Neural cell (in vitro differentiated cells): ENCODE data around the gene CARD6. TPM values are rescaled to one million over a fixed set of nuclear protein-coding genes. Genes with fewer than 3 reads are reported as not detected.
A peak's percentile ranks its signal among the peaks of the same experiment; 100 is the strongest.

ENCODE experiments used
- H2AFZ ChIP-seq: fragments of 200-600, 300-800 bp; sonication (generic), shearing (Covaris generic); 2 replicates; pipeline ENCODE4 v1.6.0; 2014; ENCODE audit warnings: low read depth, mild to moderate bottlenecking, antibody characterized with exemption, low read length, moderate library complexity
- H3F3A ChIP-seq: fragments of 200-600 bp; shearing (Covaris generic); 2 replicates; pipeline ENCODE4 v1.6.1; 2016; ENCODE audit warnings: mild to moderate bottlenecking, moderate library complexity, mixed read lengths, antibody characterized with exemption, low read length; ENCODE audit not compliant: insufficient read depth, poor library complexity, severe bottlenecking
- H3K27ac ChIP-seq: fragments of 200-600, 300-800 bp; sonication (generic), shearing (Covaris generic); 2 replicates; pipeline ENCODE4 v1.5.1; 2014; ENCODE audit warnings: mild to moderate bottlenecking, low read length, moderate library complexity
- H3K27me3 ChIP-seq: fragments of 300-800, 200-600 bp; sonication (generic), shearing (Covaris generic); 2 replicates; pipeline ENCODE4 v1.6.0; 2014; ENCODE audit warnings: mild to moderate bottlenecking, low read depth, low read length, moderate library complexity; ENCODE audit not compliant: insufficient read depth
- H3K36me3 ChIP-seq: fragments of 300-800, 200-600 bp; sonication (generic), shearing (Covaris generic); 2 replicates; pipeline ENCODE4 v1.5.1; 2014; ENCODE audit warnings: mild to moderate bottlenecking, antibody characterized with exemption, low read length, moderate library complexity; ENCODE audit not compliant: insufficient read depth
- H3K4me2 ChIP-seq: fragments of 300-800, 200-600 bp; sonication (generic), shearing (Covaris generic); 2 replicates; pipeline ENCODE4 v1.6.0; 2014; ENCODE audit warnings: mild to moderate bottlenecking, low read length
- H3K4me3 ChIP-seq: fragments of 300-800, 200-600 bp; sonication (generic), shearing (Covaris generic); 2 replicates; pipeline ENCODE4 v1.5.1; 2014; ENCODE audit warnings: mild to moderate bottlenecking, low read length, moderate library complexity
- H3K79me2 ChIP-seq: fragments of 200-600 bp; shearing (Covaris generic); replicated peaks from 2 replicates; pipeline ENCODE4 v1.6.0; 2014; ENCODE audit warnings: mild to moderate bottlenecking, low read length, moderate library complexity; ENCODE audit not compliant: insufficient read depth
- H3K9ac ChIP-seq: fragments of 300-800, 200-600 bp; sonication (generic), shearing (Covaris generic); 2 replicates; pipeline ENCODE4 v1.6.1; 2016; ENCODE audit warnings: mild to moderate bottlenecking, low read length, mixed read lengths
- H3K9me2 ChIP-seq: fragments of 200-600 bp; shearing (Covaris generic); 2 replicates; pipeline ENCODE4 v1.6.1; 2016; ENCODE audit warnings: mild to moderate bottlenecking, low read length, mixed read lengths; ENCODE audit not compliant: insufficient read depth
- H3K9me3 ChIP-seq: fragments of 200-600, 300-800 bp; sonication (generic), shearing (Covaris generic); 2 replicates; pipeline ENCODE4 v1.6.1; 2016; ENCODE audit warnings: mild to moderate bottlenecking, mixed run types, low read length, moderate library complexity, mixed read lengths
- H4K20me1 ChIP-seq: fragments of 200-600 bp; shearing (Covaris generic); 2 replicates; pipeline ENCODE4 v1.6.1; 2016; ENCODE audit warnings: mild to moderate bottlenecking, mixed run types; ENCODE audit not compliant: insufficient read depth
- CTCF ChIP-seq: fragments of 450-650 bp; IDR thresholded peaks from 2 replicates; pipeline ENCODE4 v1.5.1; 2014; ENCODE audit warnings: antibody characterized with exemption, mild to moderate bottlenecking, moderate library complexity; ENCODE audit not compliant: poor library complexity, severe bottlenecking
- EP300 ChIP-seq: fragments of 450-650 bp; conservative IDR thresholded peaks from 2 replicates; pipeline ENCODE4 v1.6.1; 2014; ENCODE audit warnings: antibody characterized with exemption, mild to moderate bottlenecking, moderate library complexity; ENCODE audit not compliant: poor library complexity, severe bottlenecking
- EZH2 ChIP-seq: fragments of 200-600, 300-800 bp; shearing (Covaris generic), sonication (generic); IDR thresholded peaks from 2 replicates; pipeline ENCODE4 v1.6.1; 2014; ENCODE audit warnings: antibody characterized with exemption, low read length, borderline replicate concordance, mild to moderate bottlenecking; ENCODE audit not compliant: insufficient read depth, poor library complexity, severe bottlenecking
- MXI1 ChIP-seq: fragments of 450-650 bp; conservative IDR thresholded peaks from 2 replicates; pipeline ENCODE4 v1.6.1; 2014; ENCODE audit warnings: antibody characterized with exemption, mild to moderate bottlenecking; ENCODE audit not compliant: poor library complexity, severe bottlenecking
- POLR2AphosphoS5 ChIP-seq: IDR thresholded peaks from 2 replicates; pipeline ENCODE4 v1.6.1; 2012
- RAD21 ChIP-seq: fragments of 450-650 bp; conservative IDR thresholded peaks from 2 replicates; pipeline ENCODE4 v1.6.1; 2014; ENCODE audit warnings: antibody characterized with exemption, mild to moderate bottlenecking, moderate library complexity
- REST ChIP-seq: IDR thresholded peaks from 2 replicates; pipeline ENCODE4 v1.6.1; 2012; ENCODE audit warnings: borderline replicate concordance
- SMC3 ChIP-seq: fragments of 450-650 bp; conservative IDR thresholded peaks from 2 replicates; pipeline ENCODE4 v1.6.1; 2014; ENCODE audit warnings: antibody characterized with exemption, mild to moderate bottlenecking, moderate library complexity; ENCODE audit not compliant: poor library complexity
- TAF1 ChIP-seq: IDR thresholded peaks from 2 replicates; pipeline ENCODE4 v1.6.1; 2012; ENCODE audit warnings: low read depth
- polyA plus RNA-seq: library from polyadenylated mRNA; depleted of rRNA; stranded (reverse); fragments of >200 nt; gene quantifications from 2 replicates; pipeline ENCODE4 v1.2.3, GENCODE V29; 2014

Gene CARD6
- polyA plus RNA-seq, 1 donor from 2014 or later, result 0.06 TPM

DNA sequence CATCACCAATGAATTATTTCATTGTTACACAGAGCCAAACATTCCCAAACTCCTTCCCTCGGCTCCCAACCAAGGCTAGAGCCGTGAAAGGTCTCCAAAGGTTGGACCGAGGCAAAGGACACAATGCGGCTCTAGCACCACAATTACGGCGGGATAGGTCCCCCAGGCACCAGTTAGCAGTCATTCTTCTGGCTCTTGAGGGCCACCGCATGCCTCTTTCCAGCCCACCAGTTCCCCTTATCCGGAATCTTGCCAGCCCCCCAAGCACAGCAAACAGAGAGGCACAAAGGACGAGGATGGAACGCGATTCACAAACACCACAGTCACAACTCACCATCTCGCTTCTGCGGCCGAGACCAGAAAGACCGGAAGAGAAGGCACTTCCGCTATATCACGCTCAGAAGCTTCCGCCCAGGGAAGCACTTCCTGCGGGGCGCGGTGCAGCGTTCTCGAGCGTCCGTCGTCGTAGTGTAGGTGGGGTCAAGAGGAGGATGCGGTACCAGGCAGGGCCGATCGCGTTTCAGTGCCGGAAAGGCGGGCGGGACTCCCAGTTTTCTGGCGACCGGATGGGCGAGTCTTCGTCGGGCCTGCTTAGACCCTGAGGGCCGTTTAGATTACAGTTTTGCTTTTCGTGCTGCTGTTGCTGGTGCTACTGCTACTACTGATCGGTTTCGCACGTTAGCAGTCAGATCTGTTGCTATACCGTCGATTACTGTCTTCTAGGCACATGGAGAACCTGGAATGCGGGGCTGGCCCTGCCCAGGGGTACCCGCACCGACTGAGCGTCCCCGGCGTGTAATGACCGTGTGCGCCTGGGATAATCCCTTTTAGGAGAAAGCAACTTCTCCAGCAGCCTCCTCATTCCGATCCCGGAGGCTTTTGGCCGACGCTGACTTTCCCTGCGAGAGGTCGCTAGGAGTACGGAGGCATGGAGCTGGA, 6.0 kb upstream of the CARD6 start, which contains the start of gene RPL37:
Gene RPL37, minus strand, starts transcription at position 374 of the 939 bp plus-strand sequence. Its CDS starts 37 bp downstream, at position 337.
- Histone ChIP-seq H4K20me1 (peaks cover 4% of the 10 kb centered on the region), H3K9me3 (no peaks in the 10 kb centered on the region), H3K27me3 (no peaks in the 10 kb centered on the region), H3K9me2 (no peaks in the 10 kb centered on the region), H3F3A (no peaks in the 10 kb centered on the region), H3K79me2 (peaks cover 24% of the 10 kb centered on the region), H3K9ac (peak within 1 kb of the TSS; percentile 91), H3K36me3 (peaks cover 6% of the 10 kb centered on the region), H3K4me2 (peak within 1 kb of the TSS; percentile 94), H3K4me3 (peak within 1 kb of the TSS; percentile 90), H2AFZ (peak within 1 kb of the TSS; percentile 95), H3K27ac (peak within 1 kb of the TSS; percentile 89)
- TF ChIP-seq TAF1 (peak; percentile 93), CTCF (peak; percentile 22), REST (peak; percentile 91), POLR2AphosphoS5 (peak; percentile 100), EP300 (peak; percentile 63), SMC3 (peak; percentile 48), RAD21 (peak; percentile 43), EZH2 (no peak), MXI1 (peak; percentile 88)

GRCh38 chr5:40838086-40838485, 3.1 kb upstream of the CARD6 start:
- no peaks in the 10 kb centered on the region for H3K9me2 ChIP-seq
- no peak overlapping the region for H2AFZ ChIP-seq
- no peak overlapping the region for H3K4me3 ChIP-seq
- no peak for TF ChIP-seq MXI1
- TF ChIP-seq POLR2AphosphoS5, result no peak
- TF ChIP-seq SMC3, result no peak
- no peak for TF ChIP-seq RAD21
- no peak for TF ChIP-seq CTCF
- TF ChIP-seq EP300, result no peak
- TF ChIP-seq TAF1, result no peak
- no peak for TF ChIP-seq EZH2
- no peak for TF ChIP-seq REST
- no peak overlapping the region for H3K27ac ChIP-seq
- H3K9me3 ChIP-seq, result no peaks in the 10 kb centered on the region
- H3K9ac ChIP-seq, result no peak overlapping the region
- H3K36me3 ChIP-seq, result peaks cover 6% of the 10 kb centered on the region
- H3K79me2 ChIP-seq, result peaks cover 17% of the 10 kb centered on the region
- no peaks in the 10 kb centered on the region for H3K27me3 ChIP-seq
- no peak overlapping the region for H3K4me2 ChIP-seq
- H3F3A ChIP-seq, result no peaks in the 10 kb centered on the region
- peaks cover 4% of the 10 kb centered on the region for H4K20me1 ChIP-seq
